LNCAP (cell line): ENCODE data around the gene PKP1.

Source experiments
- TF ChIP-seq, protein P1 (sequence below): fragments of 450-650 bp; IDR thresholded peaks from 2 replicates; pipeline ENCODE4 v1.5.1; 2017; ENCODE audit warnings: mild to moderate bottlenecking

PKP1 gene

GRCh38 chr1:201324306-201324705 lies 41.0 kb downstream of the PKP1 start:
- TF ChIP-seq, protein P1, sequence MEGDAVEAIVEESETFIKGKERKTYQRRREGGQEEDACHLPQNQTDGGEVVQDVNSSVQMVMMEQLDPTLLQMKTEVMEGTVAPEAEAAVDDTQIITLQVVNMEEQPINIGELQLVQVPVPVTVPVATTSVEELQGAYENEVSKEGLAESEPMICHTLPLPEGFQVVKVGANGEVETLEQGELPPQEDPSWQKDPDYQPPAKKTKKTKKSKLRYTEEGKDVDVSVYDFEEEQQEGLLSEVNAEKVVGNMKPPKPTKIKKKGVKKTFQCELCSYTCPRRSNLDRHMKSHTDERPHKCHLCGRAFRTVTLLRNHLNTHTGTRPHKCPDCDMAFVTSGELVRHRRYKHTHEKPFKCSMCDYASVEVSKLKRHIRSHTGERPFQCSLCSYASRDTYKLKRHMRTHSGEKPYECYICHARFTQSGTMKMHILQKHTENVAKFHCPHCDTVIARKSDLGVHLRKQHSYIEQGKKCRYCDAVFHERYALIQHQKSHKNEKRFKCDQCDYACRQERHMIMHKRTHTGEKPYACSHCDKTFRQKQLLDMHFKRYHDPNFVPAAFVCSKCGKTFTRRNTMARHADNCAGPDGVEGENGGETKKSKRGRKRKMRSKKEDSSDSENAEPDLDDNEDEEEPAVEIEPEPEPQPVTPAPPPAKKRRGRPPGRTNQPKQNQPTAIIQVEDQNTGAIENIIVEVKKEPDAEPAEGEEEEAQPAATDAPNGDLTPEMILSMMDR, result no peak

DNA sequence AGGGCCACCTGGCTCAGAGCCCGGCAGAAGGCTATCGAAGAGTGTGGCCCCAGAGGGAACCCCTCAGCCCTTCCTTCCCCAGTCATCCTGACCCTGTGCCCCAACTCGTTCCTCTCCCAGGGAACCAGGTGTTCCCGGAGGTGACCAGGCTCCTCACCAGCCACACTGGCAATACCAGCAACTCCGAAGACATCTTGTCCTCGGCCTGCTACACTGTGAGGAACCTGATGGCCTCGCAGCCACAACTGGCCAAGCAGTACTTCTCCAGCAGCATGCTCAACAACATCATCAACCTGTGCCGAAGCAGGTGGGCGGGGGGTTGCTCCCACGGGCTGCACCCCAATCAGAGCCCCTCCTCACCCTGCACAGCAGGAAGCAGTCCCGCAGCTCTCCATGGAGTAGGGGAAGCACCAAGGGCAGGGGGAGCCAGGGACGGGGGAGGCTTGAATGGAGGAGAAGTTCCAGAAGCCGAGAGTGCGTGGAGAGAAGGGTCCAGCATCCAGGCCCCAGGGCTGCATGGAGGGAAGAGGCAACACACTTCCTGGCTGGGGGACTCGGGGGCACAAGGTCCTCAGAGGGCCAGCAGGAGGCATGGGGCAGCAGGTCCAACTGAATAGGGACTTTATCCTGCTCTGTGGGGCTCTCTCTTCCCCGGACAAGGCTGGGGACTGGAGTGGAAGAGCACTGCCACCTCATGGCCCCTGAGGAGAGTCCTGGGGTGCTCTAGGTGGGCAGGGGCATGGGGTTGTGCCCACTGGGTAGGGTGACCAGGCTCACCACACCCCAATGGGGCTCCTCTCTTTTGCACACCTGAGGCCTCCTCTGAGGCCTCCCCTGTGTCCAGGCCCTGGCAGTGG lies 41.7 kb downstream of the PKP1 start:
- TF ChIP-seq, protein P1, result no peak

GRCh38 chr1:201325678-201326060 lies 42.4 kb downstream of the PKP1 start:
- TF ChIP-seq, protein P1, result no peak

- TF ChIP-seq, protein P1, result no peak
Measured at GRCh38 chr1:201326710-201327109, 43.4 kb downstream of the PKP1 start.

GRCh38 chr1:201327687-201328240 lies 44.5 kb downstream of the PKP1 start:
- TF ChIP-seq, protein P1, result no peak

GRCh38 chr1:201328576-201328975 lies 45.3 kb downstream of the PKP1 start:
- TF ChIP-seq, protein P1, result no peak

GRCh38 chr1:201329286-201329685 lies 46.0 kb downstream of the PKP1 start:
- TF ChIP-seq, protein P1, result no peak
